T-helper 1 cell (primary cell): ENCODE data around the gene CCL2.

ENCODE experiments used
- DNase-seq, 5 donors: peaks; one replicate each; pipeline ENCODE4 v3.0.0-alpha.2; 2012 to 2020

CCL2 gene

DNA sequence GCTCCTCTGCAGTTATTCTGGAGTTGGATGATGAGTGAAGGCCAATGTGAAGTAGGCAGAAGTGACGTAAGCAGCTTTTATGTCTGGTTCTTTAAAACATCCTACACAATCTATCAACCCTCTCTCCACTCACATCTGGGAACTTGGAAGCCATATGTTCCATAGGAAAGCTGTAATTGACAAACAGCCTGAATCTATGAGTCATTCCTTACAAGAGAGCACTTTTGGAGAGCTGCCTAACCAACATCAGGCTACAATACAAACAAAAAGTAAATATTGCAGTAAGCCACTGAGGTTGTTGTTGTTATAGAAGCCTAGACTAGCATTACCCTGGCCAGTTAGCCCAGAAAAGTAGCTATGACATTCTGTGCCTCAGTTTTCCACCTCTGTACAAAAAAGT, 20.8 kb downstream of the CCL2 start:
- no peak for DNase-seq

DNA sequence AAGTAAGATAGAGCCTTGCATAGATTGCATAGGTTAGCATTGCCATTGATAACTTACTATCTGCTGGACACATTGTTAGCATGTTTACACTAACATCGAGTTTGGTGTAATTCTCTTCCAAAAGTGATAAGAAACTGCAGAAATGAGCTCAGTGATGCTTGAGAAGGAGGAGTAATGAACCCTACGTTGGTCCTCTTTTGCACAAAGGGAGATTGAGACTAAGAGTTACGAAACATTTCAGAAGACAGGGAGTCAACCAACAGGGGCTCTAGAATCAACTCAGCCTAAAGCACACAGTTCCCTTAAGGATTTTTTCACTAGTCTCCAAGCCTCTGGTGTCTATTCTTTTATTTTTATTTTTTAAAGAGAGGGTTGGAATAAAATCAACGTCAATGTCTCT, 21.7 kb downstream of the CCL2 start:
- no peak for DNase-seq

DNA sequence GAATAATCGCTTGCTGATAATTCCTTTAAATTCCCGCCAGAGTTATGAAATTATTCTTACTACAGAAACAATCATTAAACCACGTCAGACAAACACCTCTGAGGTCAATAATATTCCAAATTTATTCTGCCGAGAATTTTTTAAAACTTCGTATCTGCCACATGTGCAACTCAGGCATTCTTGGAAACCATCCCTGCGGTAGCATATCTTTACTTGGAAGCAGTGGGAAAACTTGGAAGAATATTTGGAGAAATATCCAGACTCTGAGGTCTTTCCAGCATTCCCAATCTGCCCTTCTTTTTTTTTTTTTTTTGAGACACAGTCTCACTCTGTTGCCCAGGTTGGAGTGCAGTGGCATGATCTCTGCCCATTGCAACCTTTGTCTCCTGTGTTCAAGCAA, 28.5 kb downstream of the CCL2 start:
- DNase-seq, result no peak

DNA sequence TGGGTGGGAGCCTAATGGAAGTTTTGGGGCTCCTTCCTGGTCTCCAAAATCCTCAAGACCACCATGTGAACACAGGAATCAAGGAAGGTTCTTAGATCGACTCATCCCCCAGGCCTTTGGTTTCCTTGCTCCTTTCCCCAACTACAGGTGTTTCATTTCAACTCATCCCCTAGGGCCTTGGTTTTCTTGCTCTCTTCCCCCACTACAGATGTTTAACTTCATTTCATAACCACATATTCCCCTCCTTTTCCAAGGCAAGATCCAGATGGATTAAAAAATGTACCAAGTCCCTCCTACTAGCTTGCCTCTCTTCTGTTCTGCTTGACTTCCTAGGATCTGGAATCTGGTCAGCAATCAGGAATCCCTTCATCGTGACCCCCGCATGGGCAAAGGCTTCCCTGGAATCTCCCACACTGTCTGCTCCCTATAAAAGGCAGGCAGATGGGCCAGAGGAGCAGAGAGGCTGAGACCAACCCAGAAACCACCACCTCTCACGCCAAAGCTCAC, 30.3 kb downstream of the CCL2 start, which contains the start of gene CCL11:
Gene CCL11 (plus strand): TSS at position 457 of the 507 bp plus-strand sequence. CDS start 67 bp downstream, outside the sequence.
- no peak for DNase-seq

DNA sequence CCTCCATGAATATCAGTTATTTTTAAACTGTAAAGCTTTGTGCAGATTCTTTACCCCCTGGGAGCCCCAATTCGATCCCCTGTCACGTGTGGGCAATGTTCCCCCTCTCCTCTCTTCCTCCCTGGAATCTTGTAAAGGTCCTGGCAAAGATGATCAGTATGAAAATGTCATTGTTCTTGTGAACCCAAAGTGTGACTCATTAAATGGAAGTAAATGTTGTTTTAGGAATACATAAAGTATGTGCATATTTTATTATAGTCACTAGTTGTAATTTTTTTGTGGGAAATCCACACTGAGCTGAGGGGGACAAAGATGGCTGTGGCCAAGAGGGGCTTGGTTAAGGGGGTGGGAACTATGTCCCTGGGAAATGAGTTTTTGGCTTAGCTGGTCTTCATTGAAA, 32.8 kb downstream of the CCL2 start:
- no peak for DNase-seq

DNA sequence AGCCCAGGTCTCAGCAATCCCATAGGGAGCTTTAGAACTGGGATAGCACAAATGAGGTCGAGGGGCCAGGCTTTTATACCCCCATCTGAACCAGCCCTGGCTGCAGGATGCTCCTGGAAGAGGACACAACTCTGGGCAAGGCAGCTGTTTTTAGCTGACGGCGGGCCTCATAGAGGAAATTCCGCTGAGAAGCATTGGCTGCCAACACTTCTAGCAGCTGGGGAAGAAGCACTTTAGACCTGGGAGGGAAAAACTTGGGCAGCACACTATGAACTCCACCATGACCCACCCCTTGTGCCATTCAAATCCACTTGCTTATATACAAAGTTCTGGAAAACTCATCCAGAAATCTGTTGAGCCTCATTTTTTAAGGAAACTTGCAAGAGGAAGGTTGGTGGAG, 35.5 kb downstream of the CCL2 start:
- no peak for DNase-seq

DNA sequence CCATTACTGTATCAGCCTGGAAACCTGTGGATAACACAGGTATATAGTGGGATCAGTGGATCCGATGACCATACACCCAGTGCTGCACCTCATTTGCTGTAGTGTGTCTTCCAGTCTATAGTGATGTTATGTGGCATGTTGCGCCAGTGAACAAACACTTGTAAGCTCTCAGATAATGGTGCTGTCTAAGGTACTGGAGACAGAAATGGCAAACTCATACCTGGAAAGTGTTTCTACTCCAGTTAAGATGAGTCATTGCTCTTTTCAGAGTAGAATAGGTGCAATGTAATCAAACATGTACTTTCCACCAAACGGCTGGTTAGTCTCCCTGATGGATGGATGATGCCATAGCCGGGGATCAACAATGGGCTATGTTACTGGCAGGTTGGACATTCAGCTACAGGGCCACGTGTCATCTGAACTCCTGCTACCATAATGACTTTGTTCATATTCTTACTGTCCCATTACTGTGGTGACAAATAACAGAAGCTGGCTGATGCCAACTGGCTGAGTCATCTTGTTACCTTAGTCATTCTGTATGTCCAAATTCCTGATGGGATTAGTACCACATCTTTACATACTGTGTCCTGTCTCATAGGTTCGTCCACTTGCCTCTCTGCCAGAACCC, 36.8 kb downstream of the CCL2 start:
- DNase-seq, result peak in 1 of 5 donors; percentile 2

DNA sequence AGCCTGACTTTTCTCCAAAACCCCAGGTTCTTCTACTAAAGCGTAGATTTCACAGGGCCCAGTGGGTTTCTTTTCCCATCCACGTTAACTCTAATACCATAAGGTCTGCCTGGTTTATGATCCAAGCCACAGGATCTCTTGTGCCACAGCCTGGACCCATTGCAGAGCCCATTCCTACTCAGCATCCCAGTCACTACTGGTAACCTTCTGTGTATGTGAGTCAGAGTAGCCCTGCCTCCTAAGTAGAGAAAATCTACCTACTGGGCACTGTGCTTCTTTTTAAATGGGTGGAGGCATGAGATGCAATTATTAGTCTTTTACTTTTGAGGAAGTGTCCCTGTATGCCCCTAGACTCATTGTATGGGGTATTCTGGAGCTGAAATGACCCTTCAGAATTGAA, 43.9 kb downstream of the CCL2 start:
- no peak for DNase-seq

DNA sequence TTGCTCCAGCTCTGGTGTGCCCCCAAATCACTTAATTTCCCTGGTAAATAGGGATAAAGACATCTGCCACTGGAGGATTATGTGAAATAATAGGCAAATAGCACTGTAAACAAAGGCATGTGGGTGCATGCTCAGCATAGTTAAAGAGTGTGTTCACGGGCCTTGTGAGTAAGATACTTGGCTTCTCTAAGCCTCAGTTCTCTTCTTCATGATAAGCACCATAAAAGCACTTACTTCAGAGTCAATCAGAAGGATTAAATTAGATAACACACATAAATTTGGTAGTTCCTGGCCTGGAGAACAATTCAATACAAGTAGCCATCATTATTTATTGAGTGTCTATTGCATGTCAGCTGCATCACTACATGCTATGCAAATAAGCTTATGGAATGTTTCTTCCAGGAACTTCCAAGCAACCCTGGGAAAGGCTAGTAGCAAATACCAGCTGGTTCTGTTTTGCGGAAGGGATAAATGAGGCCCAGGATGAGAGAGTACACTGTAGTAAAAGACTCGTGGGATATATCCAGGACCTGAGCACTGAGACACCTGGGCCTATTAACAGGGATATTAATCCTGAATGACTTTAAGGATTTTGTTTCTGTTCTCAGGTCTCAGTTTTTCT, 45.0 kb downstream of the CCL2 start:
- no peak for DNase-seq

DNA sequence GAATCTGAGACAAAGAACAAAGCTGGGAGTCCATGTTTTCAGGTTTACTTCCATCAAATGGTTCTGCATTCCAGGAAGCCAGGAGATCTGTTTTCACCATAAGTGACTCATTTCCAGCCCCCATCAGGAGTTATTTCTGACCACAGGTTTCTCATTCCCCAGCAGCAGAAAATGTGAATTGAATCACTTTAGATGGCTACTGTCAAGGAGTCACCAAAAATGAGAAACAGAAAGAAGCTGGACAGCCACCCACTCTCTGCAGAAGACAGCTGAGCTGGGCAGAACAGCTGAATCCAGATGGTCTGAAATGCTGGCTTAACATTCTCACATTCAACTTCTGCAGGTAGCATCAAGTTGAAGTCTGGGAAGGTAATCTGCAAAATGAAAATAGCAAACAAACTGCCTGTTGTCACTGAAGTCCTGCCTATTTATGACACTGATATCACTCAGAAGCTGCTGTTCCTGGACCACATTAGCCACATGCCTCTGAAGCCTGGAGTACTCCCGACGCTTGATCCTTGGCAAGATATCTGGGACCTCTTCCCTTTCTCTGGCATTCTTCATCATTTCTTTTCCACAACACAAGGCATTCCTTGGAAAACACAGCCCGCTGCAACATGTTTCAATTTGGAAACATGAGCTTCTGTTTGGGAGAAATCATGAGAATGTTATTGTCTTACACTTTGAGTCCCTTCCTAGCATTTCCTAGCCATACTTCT, 45.7 kb downstream of the CCL2 start:
- DNase-seq, result peak in 1 of 5 donors; percentile 42

DNA sequence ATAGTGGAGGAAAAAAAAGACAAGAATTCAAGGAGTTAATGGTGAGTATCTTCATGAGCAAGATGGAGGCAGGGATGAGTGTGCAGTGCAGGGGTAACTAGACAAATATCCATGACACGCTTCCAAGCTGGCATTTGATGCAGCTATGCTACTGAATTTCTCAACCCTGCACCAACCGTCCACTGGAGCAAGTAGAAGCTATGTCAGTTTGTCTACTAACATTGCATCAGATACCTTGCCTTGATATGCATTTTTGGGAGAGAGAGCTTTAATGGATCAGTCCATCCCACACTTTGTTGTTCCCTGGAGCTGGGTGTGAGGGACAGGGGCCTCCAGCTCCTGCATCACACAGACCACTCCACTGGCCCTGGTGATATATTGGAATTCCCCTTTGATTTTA, 46.9 kb downstream of the CCL2 start:
- no peak for DNase-seq

DNA sequence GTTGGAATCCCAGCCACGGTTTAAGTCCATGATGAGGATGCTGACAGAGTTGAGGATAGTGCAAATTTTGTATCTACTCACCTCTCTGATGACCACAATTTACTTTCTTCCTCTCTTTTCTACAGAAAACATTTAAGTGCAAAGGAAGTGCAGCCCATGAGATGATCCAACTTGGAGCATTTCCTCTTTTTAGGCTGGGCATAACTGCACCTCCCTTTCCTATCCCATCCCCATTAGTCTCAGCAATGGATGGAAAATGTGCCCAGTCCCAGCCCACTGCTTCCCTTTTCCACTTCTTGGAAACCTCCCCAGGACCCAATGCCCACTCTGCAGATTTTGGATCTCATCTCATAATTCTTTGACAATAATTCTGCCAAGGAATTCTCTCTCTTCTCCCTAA, 47.6 kb downstream of the CCL2 start:
- no peak for DNase-seq

DNA sequence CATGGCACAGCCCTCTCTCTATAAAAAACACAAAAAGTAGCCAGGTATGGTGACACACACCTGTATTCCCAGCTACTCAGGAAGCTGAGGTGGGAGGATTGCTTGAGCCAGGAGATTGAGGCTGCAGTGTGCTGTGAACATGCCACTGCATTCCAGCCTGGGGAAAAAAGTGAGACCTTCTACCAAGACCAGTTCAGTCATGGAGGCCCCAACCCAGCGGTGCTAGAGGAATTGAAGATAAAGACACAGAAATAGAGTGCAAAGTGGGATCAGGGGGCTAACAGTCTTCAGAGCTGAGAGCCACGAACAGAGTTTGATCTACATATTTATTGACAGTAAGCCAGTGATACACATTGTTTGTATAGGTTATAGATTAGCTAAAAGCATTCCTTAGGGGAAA, 48.5 kb downstream of the CCL2 start:
- DNase-seq, result no peak

DNA sequence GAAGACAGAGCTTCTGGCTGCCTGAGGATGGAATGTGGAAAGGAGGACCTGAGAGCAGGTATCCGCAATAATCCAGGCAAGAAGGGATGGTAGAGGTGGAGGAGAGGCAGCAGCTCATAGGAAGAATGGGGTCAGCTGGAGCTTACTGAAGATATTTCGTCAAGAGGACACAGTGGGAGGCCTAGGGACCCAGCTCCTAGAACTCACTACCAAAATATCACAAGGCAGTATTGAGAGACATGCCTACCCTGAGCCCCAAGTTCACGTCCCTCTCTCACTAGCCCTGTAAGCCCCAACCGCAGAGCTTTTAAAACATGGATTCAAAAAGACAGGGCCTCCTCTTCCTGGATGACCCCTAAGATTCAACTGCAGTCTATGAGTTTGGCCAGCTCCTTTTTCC, 50.0 kb downstream of the CCL2 start:
- no peak for DNase-seq

DNA sequence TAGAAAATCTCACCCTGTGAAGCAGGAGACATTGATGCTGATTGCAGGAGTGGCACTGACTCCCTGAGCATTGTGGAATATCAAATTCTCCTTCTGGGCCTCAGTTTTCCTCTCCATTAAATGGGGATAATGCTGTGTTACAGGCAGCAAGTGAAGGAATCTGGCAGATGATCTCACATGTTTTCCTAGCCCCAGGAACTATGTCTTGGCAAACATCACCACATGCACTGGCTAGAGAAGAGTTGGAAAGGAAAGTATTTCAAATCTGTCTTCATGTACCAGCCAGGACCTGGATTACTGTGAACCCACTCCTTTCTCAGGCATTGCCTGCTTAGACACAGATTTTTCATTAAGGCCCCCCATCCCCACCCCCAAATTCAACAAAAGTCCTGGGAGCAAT, 50.5 kb downstream of the CCL2 start:
- DNase-seq, result no peak

DNA sequence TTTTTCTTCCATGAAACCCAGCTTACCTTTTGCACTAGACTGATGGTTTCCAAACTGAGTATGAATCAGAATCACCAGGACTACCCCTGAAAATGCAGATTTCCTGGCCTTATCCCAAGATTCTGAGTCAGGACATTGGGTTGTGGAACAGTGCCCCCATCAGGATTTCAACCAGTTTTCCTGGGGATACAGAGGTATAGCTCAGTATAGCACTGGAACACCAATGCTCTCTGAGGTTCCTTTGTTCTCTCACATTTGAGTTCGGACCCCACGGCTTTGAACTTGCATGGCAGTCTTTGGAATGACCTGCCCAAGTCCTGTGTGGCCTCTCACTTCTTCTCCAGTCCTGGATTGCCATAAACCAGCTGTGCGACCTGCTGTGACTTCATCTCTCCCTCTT, 51.4 kb downstream of the CCL2 start:
- no peak for DNase-seq
